ENCODE measurements around the gene NCCRP1.

Gene NCCRP1

GRCh38 chr19:39170386-39171231, 26.2 kb upstream of the NCCRP1 start:
- DNase-seq (ENCODE audit: low read depth), result no peak
- TF ChIP-seq CTCF (IDR thresholded peaks at IDR 0.05; ENCODE audit: control insufficient read depth, insufficient read depth, low read depth, low read length, missing control alignments), result no peak
- H3K4me3 ChIP-seq (ENCODE audit: control insufficient read depth, low read depth, low read length), result no peak overlapping the region

- H3K4me3 ChIP-seq (ENCODE audit: control insufficient read depth, low read depth, low read length), result no peak overlapping the region
- TF ChIP-seq CTCF (IDR thresholded peaks at IDR 0.05; ENCODE audit: control insufficient read depth, insufficient read depth, low read depth, low read length, missing control alignments), result no peak
- no peak for DNase-seq (ENCODE audit: low read depth)
These were observed 25.0 kb upstream of the NCCRP1 start for GRCh38 chr19:39171479-39172465.

- TF ChIP-seq CTCF (IDR thresholded peaks at IDR 0.05; ENCODE audit: control insufficient read depth, insufficient read depth, low read depth, low read length, missing control alignments), result no peak
- no peak for DNase-seq (ENCODE audit: low read depth)
- no peak overlapping the region for H3K4me3 ChIP-seq (ENCODE audit: control insufficient read depth, low read depth, low read length)
These were observed 23.9 kb upstream of the NCCRP1 start for GRCh38 chr19:39172700-39173501.

GRCh38 chr19:39173502-39173991, 23.2 kb upstream of the NCCRP1 start:
- no peak overlapping the region for H3K4me3 ChIP-seq (ENCODE audit: control insufficient read depth, low read depth, low read length)
- no peak for TF ChIP-seq CTCF (IDR thresholded peaks at IDR 0.05; ENCODE audit: control insufficient read depth, insufficient read depth, low read depth, low read length, missing control alignments)
- no peak for DNase-seq (ENCODE audit: low read depth)

GRCh38 chr19:39174142-39174541, 22.6 kb upstream of the NCCRP1 start:
- H3K4me3 ChIP-seq (ENCODE audit: control insufficient read depth, low read depth, low read length), result no peak overlapping the region
- TF ChIP-seq CTCF (IDR thresholded peaks at IDR 0.05; ENCODE audit: control insufficient read depth, insufficient read depth, low read depth, low read length, missing control alignments), result no peak
- DNase-seq (ENCODE audit: low read depth), result no peak

Measured in AG09309 (cell line).